Activated CD4-positive, alpha-beta memory T cell treated with anti-CD3 and anti-CD28 coated beads, Interleukin-2, amount 10 ng/mL, durations not matched to agents 7 days and 5 days (primary cell): Measurements from ENCODE around the gene UPB1. TPM values are rescaled to one million over a fixed set of nuclear protein-coding genes. Genes with fewer than 3 reads are reported as not detected.

Source experiments
- CTCF ChIA-PET: fragments of 350-600 bp; sonication (Branson Sonifier 250); formaldehyde crosslinking; loops from one replicate; lab custom pipeline; 2021; ENCODE audit warnings: antibody characterized with exemption, inconsistent platforms; lab: Charles Lee
- POLR2A ChIA-PET: fragments of 350-600 bp; sonication (Branson Sonifier 250); formaldehyde crosslinking; loops from one replicate; lab custom pipeline; 2021; ENCODE audit warnings: antibody characterized with exemption; lab: Charles Lee
- DNase-seq: peaks from one replicate; pipeline ENCODE4 v3.0.0-alpha.2; 2020
- H3K27ac Mint-ChIP-seq: one replicate; pipeline ENCODE4 v1.8.0; 2021; ENCODE audit warnings: mild to moderate bottlenecking, mixed read lengths
- H3K27me3 Mint-ChIP-seq: one replicate; pipeline ENCODE4 v1.8.0; 2021; ENCODE audit warnings: mixed read lengths
- H3K36me3 Mint-ChIP-seq: one replicate; pipeline ENCODE4 v1.8.0; 2021; ENCODE audit warnings: low read depth, mixed read lengths
- H3K4me1 Mint-ChIP-seq: one replicate; pipeline ENCODE4 v1.8.0; 2021; ENCODE audit warnings: mixed read lengths
- H3K4me3 Mint-ChIP-seq: one replicate; pipeline ENCODE4 v1.8.0; 2021; ENCODE audit warnings: mild to moderate bottlenecking, mixed read lengths
- H3K9me3 Mint-ChIP-seq: one replicate; pipeline ENCODE4 v1.8.0; 2021; ENCODE audit warnings: mixed read lengths
- total RNA-seq, 2 experiments: library from RNA; stranded (reverse); gene quantifications; one replicate each; pipeline ENCODE4 v1.2.3, GENCODE V29; 2021

The UPB1 gene
- under 1 TPM; 0.30 to 0.33 TPM for total RNA-seq

DNA sequence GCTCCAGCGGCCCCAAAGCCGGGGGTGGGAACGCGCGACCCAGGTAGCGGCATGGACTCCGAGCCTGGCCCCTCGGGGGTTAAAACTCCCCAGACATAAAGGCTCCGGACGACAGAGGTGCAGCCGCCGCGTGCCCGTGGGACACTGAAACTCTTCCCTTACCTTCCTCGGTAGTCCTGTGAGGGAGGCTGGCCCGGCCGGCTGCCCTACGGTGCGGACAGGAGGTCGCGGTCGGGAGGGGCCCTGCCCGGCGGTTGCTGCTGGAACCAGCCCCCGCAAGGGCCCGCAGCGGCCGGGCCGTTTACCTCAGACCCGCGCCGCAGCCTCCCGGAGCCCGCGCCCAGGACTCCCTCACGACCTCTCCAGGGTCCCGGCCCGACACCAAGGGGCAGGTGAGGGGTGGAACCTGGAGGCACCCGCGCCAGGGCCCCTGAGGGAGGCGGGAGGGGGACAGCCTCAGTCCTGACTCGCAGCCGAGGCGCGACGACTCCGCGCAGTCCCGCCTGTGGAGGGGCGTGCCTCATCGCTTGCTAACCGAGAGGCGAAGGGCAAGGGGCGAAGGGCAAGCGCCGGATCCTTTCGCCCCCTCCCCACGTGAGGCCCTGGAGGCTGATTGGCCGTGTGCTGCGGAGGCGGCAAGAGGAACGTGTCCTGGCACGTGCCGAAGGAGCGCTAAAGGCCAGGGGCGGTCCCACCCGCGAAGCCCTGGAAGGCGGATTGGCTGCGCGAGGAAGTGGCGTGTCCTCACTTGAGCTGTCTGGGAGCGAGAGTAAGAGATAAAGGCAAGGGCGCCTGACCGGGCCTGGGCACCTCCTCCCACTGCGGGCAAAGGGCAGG lies at the start of gene UPB1:
UPB1 (plus strand) TSS at position 805 of the 837 bp plus-strand sequence. CDS start 72 bp downstream, outside the sequence.
- H3K27me3 Mint-ChIP-seq, result peaks cover 36% of the 10 kb centered on the region
- POLR2A ChIA-PET, result no interaction called here

DNA sequence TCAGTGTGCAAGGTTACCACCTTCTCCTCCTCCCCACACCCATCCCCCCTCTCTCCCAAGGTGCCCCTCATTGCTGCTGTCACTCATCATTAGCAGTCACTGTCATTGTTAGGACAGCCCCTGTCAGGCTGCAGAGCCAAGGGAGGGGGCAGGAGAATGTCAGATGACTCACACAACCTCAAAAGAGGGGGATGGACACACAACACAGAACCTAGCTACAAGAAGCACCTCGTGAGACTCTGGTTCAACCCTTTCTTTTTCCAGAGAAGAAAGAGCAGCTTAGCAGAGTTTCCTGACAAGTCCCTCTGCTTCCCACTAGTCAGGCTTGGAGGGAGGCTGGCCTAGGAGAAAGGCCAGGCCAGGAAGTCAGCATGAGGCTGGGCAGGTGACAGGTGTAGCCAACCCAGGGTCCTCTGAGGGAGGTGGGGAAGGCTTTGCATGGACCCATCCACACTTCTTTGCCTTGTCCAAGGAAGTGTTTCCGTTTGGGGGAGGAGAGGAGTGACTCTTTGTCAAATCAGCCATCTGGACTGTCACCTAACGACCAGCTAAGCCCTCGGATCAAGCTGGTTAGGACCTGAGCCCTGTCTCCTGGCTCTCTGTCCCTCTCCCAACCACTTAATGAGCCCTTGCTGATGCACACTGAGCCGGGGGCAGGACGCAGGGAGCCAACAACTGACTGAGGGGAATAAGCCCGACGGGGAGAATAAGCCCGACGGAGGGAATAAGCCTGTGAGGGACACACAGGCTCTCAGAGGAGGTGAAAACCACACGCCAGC lies 49.5 kb upstream of the UPB1 start:
- ChIA-PET CTCF (no interaction called here), POLR2A (interaction anchor here (0.7 to 1.5 kb wide), 3 partner anchors 11 to 29 kb away, joined by 3 to 6 read pairs (median 5); no protein-coding TSS in a partner anchor)
- Mint-ChIP-seq H3K36me3 (peaks cover 13% of the 10 kb centered on the region), H3K9me3 (no peaks in the 10 kb centered on the region), H3K27ac (no peak overlapping the region), H3K27me3 (no peaks in the 10 kb centered on the region), H3K4me3 (no peak overlapping the region), H3K4me1 (peaks cover 7% of the 10 kb centered on the region)
- DNase-seq, result no peak

More for the DNA sequence above, at the start of gene UPB1:
- no peaks in the 10 kb centered on the region for H3K9me3 Mint-ChIP-seq
- H3K4me1 Mint-ChIP-seq, result peaks cover 7% of the 10 kb centered on the region
- no peak within 1 kb of the TSS for H3K27ac Mint-ChIP-seq
- no peaks in the 10 kb centered on the region for H3K36me3 Mint-ChIP-seq
- no peak for DNase-seq
- no peak within 1 kb of the TSS for H3K4me3 Mint-ChIP-seq
- CTCF ChIA-PET, result no interaction called here

DNA sequence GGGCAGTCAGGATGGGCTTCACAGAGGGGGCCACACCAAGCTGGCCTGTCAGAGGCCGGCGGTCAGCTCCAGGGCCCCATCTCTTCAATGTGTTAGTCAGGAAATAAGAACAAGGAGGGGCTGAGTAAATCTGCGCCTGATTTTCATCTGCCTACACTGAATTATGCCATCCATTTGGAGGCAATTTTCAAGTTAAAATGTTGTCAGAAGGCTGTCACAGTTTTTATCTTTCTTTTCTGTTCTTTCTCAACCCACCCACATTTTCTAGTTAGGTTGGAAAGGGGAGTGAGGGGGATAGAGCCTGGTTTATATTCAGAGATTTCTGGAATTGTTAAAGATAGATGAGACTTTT lies 48.9 kb upstream of the UPB1 start:
- Mint-ChIP-seq H3K9me3 (peaks cover 2% of the 10 kb centered on the region), H3K27ac (no peak overlapping the region), H3K4me1 (peaks cover 1% of the 10 kb centered on the region), H3K36me3 (peaks cover 7% of the 10 kb centered on the region), H3K4me3 (no peak overlapping the region), H3K27me3 (no peaks in the 10 kb centered on the region)
- ChIA-PET POLR2A (interaction anchor here (0.9 to 1.5 kb wide), 3 partner anchors 11 to 16 kb away, joined by 3 to 6 read pairs (median 5); no protein-coding TSS in a partner anchor), CTCF (no interaction called here)
- DNase-seq, result no peak

DNA sequence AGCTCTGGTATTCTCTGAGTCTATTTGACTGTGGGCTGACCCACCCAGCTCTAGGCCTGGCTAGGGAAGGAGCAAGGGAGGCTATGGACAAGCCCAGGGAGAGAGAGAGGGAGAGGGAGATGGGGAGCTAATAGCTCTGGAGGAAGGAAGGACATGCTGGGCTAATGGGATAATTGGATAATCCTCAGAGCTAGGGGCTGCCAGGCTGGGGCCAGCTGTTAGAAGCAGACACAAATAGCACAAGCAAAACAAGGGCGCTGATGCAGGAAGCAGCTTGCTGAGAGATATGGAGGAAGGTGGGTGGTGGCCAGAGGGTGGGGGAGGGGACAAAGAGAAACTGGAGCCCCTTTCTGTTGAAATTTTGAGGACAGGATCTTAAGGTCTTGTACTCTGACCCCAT lies 44.5 kb upstream of the UPB1 start:
- no peak overlapping the region for H3K27ac Mint-ChIP-seq
- peaks cover 3% of the 10 kb centered on the region for H3K9me3 Mint-ChIP-seq

DNA sequence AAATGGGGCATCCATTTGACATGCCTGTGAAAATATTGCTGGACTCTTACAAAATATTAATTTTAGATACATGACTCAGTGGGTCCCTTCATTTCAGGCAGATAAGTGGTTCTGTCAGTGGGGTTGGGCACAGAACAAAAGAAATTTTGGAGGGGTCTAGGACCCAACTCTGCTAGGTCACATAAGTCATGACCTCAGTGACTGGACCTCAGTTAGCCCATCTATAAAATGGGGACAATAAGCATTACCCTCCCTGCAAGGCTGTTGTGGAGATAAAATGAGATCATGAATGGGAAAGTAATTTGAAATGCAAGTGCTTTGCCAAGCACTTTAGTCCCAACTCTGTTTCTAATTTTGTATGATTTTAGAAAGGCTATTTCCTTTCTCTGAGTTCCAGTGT lies 44.0 kb upstream of the UPB1 start:
- H3K9me3 Mint-ChIP-seq, result peaks cover 3% of the 10 kb centered on the region
- H3K27ac Mint-ChIP-seq, result no peak overlapping the region
- no peaks in the 10 kb centered on the region for H3K4me1 Mint-ChIP-seq
- CTCF ChIA-PET, result no interaction called here
- no peak for DNase-seq
- H3K36me3 Mint-ChIP-seq, result no peaks in the 10 kb centered on the region
- no peaks in the 10 kb centered on the region for H3K27me3 Mint-ChIP-seq
- H3K4me3 Mint-ChIP-seq, result no peak overlapping the region
- POLR2A ChIA-PET, result no interaction called here

More for the DNA sequence above, 44.5 kb upstream of the UPB1 start:
- DNase-seq, result no peak
- Mint-ChIP-seq H3K36me3 (no peaks in the 10 kb centered on the region), H3K4me1 (no peaks in the 10 kb centered on the region), H3K27me3 (no peaks in the 10 kb centered on the region), H3K4me3 (no peak overlapping the region)
- ChIA-PET POLR2A (no interaction called here), CTCF (no interaction called here)

DNA sequence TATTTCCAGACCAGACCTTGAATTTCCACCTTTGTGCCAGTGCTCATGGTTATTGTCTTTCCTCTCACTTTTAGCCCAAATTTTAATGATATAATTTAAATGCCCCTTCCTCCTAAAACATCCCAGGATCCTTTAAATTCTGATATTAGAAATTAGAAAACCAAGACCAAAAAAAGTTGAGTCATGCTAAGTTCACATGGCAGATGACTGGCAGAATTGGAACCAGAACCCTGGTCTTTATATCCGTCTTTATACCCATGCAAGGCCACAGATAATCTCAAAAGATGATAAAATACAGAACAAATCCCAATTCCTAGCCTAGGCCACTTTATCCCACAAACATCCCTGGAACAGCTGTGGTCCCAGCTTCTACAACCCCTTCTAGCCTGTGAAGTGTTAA lies 41.3 kb upstream of the UPB1 start:
- peaks cover 3% of the 10 kb centered on the region for H3K9me3 Mint-ChIP-seq
- H3K27me3 Mint-ChIP-seq, result no peaks in the 10 kb centered on the region
- H3K27ac Mint-ChIP-seq, result no peak overlapping the region
- DNase-seq, result no peak
- POLR2A ChIA-PET, result no interaction called here
- no peaks in the 10 kb centered on the region for H3K36me3 Mint-ChIP-seq
- no peaks in the 10 kb centered on the region for H3K4me1 Mint-ChIP-seq
- H3K4me3 Mint-ChIP-seq, result no peak overlapping the region
- CTCF ChIA-PET, result interaction anchor here (1.2 kb wide), 1 partner anchor 26 kb away, joined by 3 read pairs; the partner anchor contains the start of gene ADORA2A

DNA sequence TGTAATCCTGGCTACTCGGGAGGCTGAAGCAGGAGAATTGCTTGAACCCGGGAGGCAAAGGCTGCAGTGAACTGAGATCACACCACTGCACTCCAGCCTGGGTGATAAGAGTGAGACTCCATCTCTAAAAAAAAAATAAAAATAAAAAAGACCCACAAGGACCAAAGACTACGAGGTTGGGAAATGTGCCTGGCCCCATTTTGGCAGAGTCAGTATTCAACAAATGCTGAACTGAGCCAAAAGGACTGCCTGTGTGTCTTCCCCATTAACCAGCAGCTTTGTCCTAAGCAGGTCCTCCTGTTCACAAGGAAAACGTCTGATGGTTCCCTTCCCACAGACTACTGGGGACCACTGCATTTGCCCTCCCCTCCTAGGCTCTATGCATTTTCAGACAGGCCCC lies 40.1 kb upstream of the UPB1 start:
- no peaks in the 10 kb centered on the region for H3K27me3 Mint-ChIP-seq
- H3K4me3 Mint-ChIP-seq, result no peak overlapping the region
- peaks cover 6% of the 10 kb centered on the region for H3K4me1 Mint-ChIP-seq
- H3K27ac Mint-ChIP-seq, result no peak overlapping the region
- ChIA-PET CTCF (interaction anchor here (0.6 to 1.0 kb wide), 2 partner anchors 25 to 48 kb away, joined by 3 read pairs; no protein-coding TSS in a partner anchor), POLR2A (no interaction called here)
- no peaks in the 10 kb centered on the region for H3K36me3 Mint-ChIP-seq
- H3K9me3 Mint-ChIP-seq, result peaks cover 3% of the 10 kb centered on the region
- DNase-seq, result no peak

DNA sequence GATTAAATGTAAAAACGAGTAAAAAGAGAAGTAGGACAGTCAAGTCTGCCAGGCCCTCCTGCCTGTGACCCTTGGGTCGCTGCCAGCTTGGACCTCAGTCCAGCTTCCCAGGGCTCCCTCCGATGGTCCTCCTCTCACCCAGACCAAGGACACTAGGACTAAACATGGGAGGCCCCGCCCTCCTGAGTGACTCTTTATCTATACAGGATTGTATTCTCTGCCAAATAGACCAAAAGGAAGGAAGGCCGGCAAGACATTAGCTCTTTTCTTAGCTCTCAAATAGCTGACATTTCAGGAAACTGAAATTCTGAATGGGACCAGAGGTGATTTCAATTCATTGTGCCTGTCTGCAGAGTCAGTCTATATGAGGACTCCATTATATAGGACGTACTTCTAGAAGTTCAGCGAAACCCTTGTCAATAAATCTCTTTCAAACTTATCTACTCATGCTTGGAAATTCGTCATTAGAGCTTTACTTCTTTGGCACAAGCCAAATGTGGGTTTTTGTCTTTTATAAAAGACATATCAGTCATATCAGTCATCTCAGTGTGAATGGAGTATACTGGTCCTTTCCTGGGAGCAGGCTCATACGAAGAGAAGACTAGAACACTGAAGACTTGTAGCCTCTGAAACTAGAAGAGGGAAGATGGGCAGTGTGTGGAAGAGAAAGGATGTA lies 39.2 kb upstream of the UPB1 start:
- DNase-seq, result no peak
- Mint-ChIP-seq H3K9me3 (peaks cover 3% of the 10 kb centered on the region), H3K27me3 (no peaks in the 10 kb centered on the region), H3K4me1 (peaks cover 11% of the 10 kb centered on the region), H3K4me3 (no peak overlapping the region), H3K27ac (no peak overlapping the region), H3K36me3 (no peaks in the 10 kb centered on the region)
- CTCF ChIA-PET, result interaction anchor here (0.6 to 1.7 kb wide), 3 partner anchors 18 to 32 kb away, joined by 3 to 4 read pairs (median 3); no protein-coding TSS in a partner anchor
- POLR2A ChIA-PET, result no interaction called here

DNA sequence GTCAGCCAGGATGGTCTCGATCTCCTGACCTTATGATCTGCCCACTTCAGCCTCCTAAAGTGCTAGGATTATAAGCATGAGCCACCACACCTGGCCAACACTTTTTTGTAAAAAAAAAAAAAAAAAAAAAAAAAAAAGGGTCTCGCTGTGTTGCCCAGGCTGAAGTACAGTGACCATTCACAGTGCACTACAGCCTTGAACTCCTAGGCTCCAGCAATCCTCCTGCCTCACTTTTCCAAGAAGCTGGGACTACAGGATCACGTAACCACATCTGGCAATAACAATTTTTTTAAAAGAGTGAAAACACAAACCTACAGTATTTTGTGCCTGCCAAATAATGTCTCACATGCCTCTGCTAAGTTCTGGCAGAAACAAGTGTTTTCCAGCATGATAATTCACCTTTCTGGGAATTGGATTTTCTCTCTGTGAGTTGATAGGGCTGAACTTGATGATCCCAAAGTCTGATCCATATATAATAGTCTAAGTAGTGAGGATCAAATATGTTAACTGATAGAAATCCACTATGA lies 37.2 kb upstream of the UPB1 start:
- POLR2A ChIA-PET, result no interaction called here
- Mint-ChIP-seq H3K36me3 (no peaks in the 10 kb centered on the region), H3K9me3 (no peaks in the 10 kb centered on the region), H3K4me3 (no peak overlapping the region), H3K4me1 (peaks cover 14% of the 10 kb centered on the region), H3K27ac (no peak overlapping the region), H3K27me3 (no peaks in the 10 kb centered on the region)
- CTCF ChIA-PET, result interaction anchor here (0.5 kb wide), 1 partner anchor 35 kb away, joined by 3 read pairs; no protein-coding TSS in a partner anchor
- DNase-seq, result no peak

DNA sequence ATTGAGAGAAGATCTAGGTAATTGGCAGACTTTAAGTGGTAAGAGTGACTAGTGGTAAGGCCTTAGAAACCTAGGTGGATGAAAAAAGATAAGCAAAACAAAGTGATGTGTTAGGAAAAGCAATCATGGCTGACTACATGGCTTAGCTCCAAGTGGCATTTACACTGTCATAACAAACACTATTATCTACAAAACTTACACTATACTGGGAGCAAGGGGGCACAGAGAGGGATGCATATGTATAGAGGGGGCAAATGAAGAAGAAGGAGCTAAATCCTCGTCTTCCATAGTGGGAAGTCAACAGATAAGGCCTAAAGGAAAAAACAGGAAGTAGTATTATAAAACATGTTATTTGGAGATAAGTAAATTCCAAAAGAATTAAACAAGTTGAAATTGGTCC lies 35.2 kb upstream of the UPB1 start:
- ChIA-PET CTCF (no interaction called here), POLR2A (interaction anchor here (1.3 kb wide), 1 partner anchor 25 kb away, joined by 4 read pairs; no protein-coding TSS in a partner anchor)
- Mint-ChIP-seq H3K27me3 (no peaks in the 10 kb centered on the region), H3K4me3 (no peak overlapping the region), H3K9me3 (no peaks in the 10 kb centered on the region), H3K4me1 (peaks cover 14% of the 10 kb centered on the region), H3K27ac (no peak overlapping the region), H3K36me3 (no peaks in the 10 kb centered on the region)
- no peak for DNase-seq

DNA sequence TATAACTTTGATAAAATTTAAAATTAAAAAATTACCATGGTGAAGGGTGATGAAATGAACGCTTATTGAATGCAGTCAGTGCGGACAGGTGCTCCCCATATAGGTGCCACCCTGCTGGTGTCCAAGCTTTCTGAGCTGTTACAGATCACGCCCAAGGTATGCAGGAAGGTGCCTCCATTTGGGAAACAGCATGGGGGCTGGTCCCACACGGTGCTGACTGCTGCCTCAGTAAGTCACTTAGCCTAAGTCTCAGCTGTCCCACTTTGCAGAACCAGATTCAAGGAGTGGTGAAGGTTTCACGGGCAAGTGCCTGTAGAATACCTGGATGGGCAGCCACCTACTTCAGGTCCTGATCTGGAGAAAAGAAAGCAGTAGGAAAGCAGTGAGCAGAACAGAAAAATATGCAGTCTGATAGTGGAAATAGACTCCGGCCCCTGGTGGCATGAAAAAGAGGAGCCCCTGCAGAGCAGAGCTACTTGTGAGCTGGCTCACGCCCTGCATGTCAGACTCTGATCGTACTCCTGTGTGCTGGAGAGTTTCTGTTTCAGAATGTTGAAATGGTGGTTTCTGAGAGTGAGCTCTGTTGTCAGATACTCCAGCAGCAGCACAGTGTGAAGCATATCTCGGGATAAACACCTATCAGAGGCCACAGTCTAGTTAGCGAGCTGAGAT lies 34.6 kb upstream of the UPB1 start:
- ChIA-PET POLR2A (interaction anchor here (0.9 to 1.5 kb wide), 4 partner anchors 14 to 33 kb away, joined by 3 to 5 read pairs (median 4); partner anchors contain the start of gene ADORA2A), CTCF (interaction anchor here (0.5 to 1.4 kb wide), 6 partner anchors 10 to 265 kb away, joined by 3 to 4 read pairs (median 3); partner anchors contain the start of gene ADORA2A)
- DNase-seq, result no peak
- H3K4me3 Mint-ChIP-seq, result no peak overlapping the region
- H3K27ac Mint-ChIP-seq, result no peak overlapping the region
- H3K4me1 Mint-ChIP-seq, result peaks cover 16% of the 10 kb centered on the region
- no peaks in the 10 kb centered on the region for H3K36me3 Mint-ChIP-seq
- no peaks in the 10 kb centered on the region for H3K9me3 Mint-ChIP-seq
- no peaks in the 10 kb centered on the region for H3K27me3 Mint-ChIP-seq
